Neural progenitor cell (in vitro differentiated cells): Measurements from ENCODE around the gene ARMC9.

Experiments used
- EZH2 ChIP-seq: fragments of 200-600 bp; sonication (generic); IDR thresholded peaks from 2 replicates; pipeline ENCODE4 v1.6.1; 2017; ENCODE audit warnings: antibody characterized with exemption, mild to moderate bottlenecking, moderate library complexity
- TF ChIP-seq, protein P1 (sequence below): fragments of 200-600 bp; sonication (generic); IDR thresholded peaks from 2 replicates; pipeline ENCODE4 v1.5.1; 2017; ENCODE audit warnings: antibody characterized with exemption, mild to moderate bottlenecking

GRCh38 chr2:231172025-231172424, 26.4 kb upstream of the ARMC9 start:
- TF ChIP-seq, protein P1, sequence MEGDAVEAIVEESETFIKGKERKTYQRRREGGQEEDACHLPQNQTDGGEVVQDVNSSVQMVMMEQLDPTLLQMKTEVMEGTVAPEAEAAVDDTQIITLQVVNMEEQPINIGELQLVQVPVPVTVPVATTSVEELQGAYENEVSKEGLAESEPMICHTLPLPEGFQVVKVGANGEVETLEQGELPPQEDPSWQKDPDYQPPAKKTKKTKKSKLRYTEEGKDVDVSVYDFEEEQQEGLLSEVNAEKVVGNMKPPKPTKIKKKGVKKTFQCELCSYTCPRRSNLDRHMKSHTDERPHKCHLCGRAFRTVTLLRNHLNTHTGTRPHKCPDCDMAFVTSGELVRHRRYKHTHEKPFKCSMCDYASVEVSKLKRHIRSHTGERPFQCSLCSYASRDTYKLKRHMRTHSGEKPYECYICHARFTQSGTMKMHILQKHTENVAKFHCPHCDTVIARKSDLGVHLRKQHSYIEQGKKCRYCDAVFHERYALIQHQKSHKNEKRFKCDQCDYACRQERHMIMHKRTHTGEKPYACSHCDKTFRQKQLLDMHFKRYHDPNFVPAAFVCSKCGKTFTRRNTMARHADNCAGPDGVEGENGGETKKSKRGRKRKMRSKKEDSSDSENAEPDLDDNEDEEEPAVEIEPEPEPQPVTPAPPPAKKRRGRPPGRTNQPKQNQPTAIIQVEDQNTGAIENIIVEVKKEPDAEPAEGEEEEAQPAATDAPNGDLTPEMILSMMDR = no peak
- TF ChIP-seq EZH2 = no peak
